ENCODE measurements around the gene SOBP.

SOBP gene

DNA sequence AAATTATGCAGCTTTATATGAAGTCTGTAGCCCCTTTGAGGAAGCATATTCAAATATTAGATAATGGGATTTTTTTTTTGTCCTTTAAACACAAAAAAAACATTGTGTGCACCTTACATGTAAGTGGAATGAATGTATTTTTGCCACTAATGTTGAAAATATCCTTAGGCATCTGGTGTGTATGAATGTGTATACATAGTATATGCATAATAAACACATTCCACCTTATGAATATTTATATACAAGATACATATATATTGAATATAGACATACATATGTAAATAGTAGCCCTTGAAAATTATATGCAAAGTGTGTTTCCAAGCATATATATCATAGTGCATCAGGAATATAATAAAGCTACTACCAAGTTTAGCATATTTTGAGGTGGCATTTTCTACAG is 94.8 kb downstream of the SOBP start:
- FAIRE-seq: no peak
- no peak for TF ChIP-seq POLR2A (IDR thresholded peaks at IDR 0.05; ENCODE audit: low read depth, low read length)

DNA sequence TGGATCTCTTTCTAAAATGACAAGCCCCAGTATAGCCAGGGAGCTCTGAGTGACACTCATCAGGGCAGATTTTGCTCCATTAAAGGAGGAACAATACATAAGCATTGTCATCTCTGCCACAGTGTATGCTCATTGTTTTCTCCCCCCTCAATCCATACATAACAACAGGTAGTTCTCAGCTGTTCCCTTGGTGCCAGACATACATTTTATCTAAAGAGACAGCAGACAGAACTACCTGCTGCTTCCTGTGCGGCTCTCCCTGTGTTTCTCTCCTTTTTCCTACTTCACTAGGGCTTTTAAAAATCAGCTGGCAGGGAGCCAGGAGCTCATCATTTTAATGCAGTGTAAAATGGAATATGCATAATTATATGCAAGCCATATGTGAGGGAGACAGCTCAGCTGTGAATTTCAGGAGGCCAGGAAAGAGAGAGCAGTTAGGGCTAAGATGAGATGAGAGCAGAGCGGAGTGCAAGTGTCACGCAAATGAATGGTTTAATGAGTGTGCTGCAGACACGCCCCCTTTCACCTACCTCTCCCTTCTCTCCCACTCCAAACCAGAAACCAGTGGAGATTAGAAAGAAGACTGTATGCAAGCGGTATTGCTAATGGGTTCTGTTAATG is 96.0 kb downstream of the SOBP start:
- FAIRE-seq (no peak), DNase-seq (ENCODE audit: insufficient read length, low spot score) (no peak)
- TF ChIP-seq POLR2A (IDR thresholded peaks at IDR 0.05; ENCODE audit: low read depth, low read length): no peak

More for the DNA sequence above, 94.8 kb downstream of the SOBP start:
- DNase-seq (ENCODE audit: insufficient read length, low spot score): no peak

DNA sequence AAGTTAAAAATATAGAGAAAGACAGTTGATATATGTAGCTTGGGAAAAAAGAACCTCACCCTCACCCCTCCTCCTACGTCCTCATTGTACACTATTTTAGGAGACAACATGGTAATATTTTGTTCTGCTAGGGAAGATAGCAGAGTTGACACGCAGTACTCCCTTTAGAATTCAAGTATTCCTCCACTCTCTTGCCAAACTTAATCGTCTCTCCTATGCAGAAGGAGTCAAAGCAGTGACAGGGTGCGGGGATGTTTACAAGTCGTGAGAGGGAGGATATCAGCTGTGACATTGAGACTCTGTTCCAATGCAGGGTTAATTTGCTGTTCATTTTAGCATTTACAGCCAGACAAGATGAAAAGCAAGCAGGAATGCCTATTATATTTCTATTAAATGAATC is 97.5 kb downstream of the SOBP start:
- DNase-seq (ENCODE audit: insufficient read length, low spot score) (no peak), FAIRE-seq (no peak)
- TF ChIP-seq POLR2A (IDR thresholded peaks at IDR 0.05; ENCODE audit: low read depth, low read length): no peak

DNA sequence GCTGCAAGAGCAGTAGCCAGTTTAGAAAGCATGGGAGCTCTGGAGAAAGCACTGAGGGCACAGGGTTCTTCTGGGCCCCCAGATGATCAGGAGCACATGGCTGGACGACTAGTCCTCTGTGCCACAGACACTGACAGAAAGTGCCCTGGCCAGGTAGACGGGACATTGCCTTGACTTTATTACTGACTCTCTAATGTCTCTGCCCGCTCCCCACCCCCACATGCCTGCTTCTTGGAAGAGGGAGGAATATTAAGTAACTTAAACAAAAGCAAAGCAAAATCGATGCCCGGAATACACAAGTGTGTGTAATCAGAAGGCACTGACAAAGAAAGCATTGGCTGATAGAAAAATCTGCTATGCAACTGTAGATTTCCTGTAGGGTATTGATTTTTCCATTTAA is 99.3 kb downstream of the SOBP start:
- DNase-seq (ENCODE audit: insufficient read length, low spot score) (no peak), FAIRE-seq (no peak)
- TF ChIP-seq POLR2A (IDR thresholded peaks at IDR 0.05; ENCODE audit: low read depth, low read length): no peak

DNA sequence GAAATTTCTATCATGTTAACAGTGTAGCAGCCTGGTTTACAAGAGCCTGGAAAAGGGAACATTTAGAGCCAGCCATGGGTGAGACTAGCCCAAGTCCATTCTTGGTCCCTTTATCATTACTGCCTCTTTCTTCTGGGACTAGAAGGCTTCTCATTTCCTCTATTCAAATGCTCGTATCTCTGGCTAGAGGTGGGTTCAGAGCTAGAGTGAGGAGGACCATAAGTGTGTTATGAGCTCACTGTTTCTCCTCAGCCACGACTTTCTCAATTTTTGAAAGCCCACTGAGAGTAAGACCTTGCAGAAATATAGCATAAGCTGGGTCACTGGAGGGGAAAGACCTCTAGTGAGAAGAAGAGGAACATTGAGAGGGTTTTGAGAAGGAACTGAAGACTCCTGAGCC is 100.0 kb downstream of the SOBP start:
- TF ChIP-seq POLR2A (IDR thresholded peaks at IDR 0.05; ENCODE audit: low read depth, low read length): no peak
- DNase-seq (ENCODE audit: insufficient read length, low spot score) (no peak), FAIRE-seq (no peak)

DNA sequence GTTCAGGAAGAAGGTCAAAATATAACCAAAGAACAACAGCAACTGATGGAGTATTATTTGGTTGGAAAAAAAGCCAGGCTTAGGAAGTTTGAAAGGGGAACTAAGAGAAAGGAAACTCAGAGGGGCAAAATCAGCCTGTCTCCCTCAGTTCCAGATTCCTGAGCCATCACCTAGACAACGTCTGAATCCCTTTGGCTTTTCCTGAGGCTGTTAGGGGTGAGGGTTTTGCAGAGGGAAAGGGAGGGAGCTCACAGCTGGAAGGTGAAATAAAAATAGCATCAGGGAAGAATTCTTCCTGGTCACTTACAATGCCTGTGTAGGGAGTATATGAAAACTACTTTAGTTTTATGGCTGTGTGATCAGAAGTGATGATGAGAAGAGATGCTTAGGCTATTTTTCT is 100.5 kb downstream of the SOBP start:
- TF ChIP-seq POLR2A (IDR thresholded peaks at IDR 0.05; ENCODE audit: low read depth, low read length): no peak
- FAIRE-seq (no peak), DNase-seq (ENCODE audit: insufficient read length, low spot score) (no peak)

DNA sequence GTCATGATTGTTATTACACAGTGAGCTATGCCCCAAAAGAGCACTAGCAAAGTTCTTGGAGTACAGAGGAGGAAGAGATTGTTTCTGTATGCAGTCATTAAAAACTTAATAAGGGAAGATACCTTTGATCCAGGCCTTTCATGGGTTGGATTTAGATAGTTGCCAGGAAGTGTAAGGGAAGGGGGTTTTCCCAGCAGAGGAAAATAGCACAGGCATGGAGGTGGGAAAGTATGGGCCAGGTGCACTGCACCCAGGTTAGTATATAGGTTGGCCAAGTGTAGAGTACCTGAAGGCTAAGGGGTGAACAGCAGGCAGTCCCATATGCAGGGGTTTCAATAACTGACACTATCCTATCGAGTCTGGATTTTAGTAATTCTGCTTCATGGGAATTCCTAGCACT is 101.4 kb downstream of the SOBP start:
- no peak for DNase-seq (ENCODE audit: insufficient read length, low spot score)
- no peak for FAIRE-seq
- no peak for TF ChIP-seq POLR2A (IDR thresholded peaks at IDR 0.05; ENCODE audit: low read depth, low read length)

DNA sequence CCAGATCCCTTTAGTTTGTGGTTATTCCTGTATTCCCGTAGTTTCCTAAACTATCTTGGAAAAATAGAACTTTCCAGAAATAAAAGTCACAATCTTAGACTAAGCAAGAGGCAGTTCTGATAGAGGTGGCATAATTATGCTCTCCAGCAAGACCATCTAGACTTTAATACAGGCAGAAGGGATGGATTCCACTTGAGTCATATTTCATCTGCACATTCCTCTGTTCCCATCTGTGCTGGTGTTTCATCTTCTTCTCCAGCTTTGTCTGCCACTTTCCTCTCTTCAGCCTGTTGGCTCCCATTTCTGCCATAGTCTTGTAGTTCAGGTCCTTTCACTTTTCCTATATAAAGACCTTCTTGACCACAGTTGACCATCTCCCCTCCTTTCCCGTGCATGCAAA is 102.9 kb downstream of the SOBP start:
- TF ChIP-seq POLR2A (IDR thresholded peaks at IDR 0.05; ENCODE audit: low read depth, low read length): no peak
- no peak for DNase-seq (ENCODE audit: insufficient read length, low spot score)
- FAIRE-seq: no peak

DNA sequence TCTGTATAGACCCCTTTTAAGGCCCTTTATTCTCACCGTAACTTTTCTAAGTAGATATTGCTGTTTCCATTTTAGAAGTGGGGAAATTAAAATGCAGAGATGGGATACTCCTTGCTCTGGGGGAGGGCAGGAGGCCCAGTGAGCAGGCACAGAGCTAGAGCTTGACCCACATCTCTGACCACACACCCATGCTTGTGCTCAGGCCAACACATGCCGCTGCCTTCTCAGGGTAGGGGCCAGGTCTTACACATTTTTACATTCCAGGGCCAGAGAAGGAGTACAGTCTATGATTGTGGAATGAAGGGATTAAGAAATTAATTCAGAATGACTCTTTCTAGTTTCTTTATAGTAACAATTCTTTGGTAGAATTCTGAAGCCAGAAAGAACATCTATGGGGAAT is 104.8 kb downstream of the SOBP start:
- no peak for FAIRE-seq
- TF ChIP-seq POLR2A (IDR thresholded peaks at IDR 0.05; ENCODE audit: low read depth, low read length): no peak
- DNase-seq (ENCODE audit: insufficient read length, low spot score): no peak

DNA sequence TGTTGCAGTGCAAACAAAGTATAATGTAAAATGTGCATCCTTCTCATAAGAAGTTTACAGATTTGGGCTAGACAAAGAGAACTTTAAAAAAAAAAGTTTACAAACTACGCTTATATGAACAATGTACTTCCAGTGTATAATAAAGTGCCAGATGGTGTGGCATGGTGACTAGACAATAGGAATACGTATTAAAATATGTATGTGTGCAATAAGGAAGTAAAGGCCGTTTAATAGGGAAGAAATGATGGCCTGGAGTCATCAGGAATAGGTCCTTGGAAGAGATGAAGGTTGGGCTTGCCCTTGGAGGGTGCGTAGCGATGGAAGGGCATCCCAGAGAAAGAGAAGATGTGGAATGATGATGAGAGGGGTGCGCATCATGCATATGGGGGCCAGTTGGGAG is 108.2 kb downstream of the SOBP start:
- no peak for FAIRE-seq
- no peak for DNase-seq (ENCODE audit: insufficient read length, low spot score)
- TF ChIP-seq POLR2A (IDR thresholded peaks at IDR 0.05; ENCODE audit: low read depth, low read length): no peak

DNA sequence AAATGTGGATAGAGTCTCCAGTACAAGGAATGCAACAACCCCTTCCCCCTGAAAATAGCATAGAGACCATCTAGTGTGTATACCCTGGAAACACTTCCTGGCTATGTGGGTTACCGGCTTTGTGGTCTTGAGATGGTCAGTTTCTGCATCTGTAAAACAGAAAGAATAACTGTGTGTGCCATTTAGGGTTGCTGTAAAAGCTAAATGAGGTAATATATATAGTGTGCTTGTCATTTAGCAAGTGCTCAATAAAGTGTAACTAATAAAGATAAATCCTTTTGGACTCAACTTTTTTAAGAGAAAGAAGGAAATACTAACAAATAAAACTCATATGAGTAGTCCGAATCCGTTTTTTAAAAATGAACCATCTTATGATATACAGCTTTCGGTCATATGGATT is 109.1 kb downstream of the SOBP start:
- TF ChIP-seq POLR2A (IDR thresholded peaks at IDR 0.05; ENCODE audit: low read depth, low read length): no peak
- no peak for FAIRE-seq
- no peak for DNase-seq (ENCODE audit: insufficient read length, low spot score)

DNA sequence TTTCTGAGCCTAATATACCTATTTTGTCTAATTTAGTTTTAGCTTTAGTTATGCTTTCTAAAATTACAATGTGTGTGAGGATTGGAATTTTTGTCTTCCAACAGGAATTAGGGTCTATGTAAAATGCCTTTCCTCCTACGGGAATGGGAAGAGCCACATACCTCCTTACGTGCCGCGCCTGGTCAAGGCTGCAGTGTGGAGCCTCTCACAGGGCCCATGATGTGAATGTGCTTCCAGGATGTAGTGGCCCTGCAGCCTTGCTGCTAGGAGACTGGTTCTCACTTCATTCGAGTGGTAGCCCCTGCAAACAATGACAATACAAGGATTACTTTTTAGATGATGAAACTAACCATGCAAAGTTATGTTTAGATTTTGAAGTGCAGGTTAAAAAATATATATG is 110.2 kb downstream of the SOBP start:
- no peak for TF ChIP-seq POLR2A (IDR thresholded peaks at IDR 0.05; ENCODE audit: low read depth, low read length)
- no peak for FAIRE-seq
- DNase-seq (ENCODE audit: insufficient read length, low spot score): no peak

DNA sequence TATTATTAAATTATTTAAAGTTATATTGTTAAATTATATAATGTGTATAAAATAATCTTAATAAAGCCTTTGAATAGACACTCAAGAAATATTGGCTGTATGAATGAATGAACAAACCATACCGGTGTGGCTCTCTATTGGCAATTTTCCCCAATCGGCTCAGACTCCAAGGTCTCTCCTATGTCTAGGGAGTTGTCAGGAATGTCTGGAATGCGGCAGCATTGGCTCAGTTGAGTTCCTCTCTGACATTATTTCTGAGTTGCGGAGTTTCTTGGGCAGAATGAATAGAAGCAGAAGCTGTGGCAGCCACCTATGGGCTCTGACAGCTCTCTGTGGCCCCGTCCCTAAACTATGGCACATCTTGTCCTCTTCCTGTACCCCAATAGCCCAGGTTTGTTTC is 111.0 kb downstream of the SOBP start:
- TF ChIP-seq POLR2A (IDR thresholded peaks at IDR 0.05; ENCODE audit: low read depth, low read length): no peak
- FAIRE-seq (no peak), DNase-seq (ENCODE audit: insufficient read length, low spot score) (peak; percentile 22)

DNA sequence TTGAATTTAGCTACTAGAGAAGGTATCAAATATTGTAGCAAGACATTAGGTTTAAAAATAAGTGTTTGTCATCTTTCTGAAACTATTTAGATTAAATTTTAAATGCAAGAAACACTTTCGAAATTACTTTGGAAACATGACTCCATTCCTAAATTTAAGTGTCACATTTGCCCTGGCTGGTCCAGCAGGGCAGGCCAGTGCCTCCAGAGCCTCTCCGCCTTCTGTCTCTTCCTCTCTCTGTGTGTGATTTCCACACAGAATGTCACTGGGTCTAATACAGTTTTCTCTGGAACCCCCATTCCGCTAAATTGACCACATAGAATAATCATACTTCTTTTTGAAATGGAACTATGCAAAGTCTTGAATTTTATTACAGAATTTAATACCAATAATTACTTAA is 111.5 kb downstream of the SOBP start:
- DNase-seq (ENCODE audit: insufficient read length, low spot score): no peak
- FAIRE-seq: no peak
- no peak for TF ChIP-seq POLR2A (IDR thresholded peaks at IDR 0.05; ENCODE audit: low read depth, low read length)

DNA sequence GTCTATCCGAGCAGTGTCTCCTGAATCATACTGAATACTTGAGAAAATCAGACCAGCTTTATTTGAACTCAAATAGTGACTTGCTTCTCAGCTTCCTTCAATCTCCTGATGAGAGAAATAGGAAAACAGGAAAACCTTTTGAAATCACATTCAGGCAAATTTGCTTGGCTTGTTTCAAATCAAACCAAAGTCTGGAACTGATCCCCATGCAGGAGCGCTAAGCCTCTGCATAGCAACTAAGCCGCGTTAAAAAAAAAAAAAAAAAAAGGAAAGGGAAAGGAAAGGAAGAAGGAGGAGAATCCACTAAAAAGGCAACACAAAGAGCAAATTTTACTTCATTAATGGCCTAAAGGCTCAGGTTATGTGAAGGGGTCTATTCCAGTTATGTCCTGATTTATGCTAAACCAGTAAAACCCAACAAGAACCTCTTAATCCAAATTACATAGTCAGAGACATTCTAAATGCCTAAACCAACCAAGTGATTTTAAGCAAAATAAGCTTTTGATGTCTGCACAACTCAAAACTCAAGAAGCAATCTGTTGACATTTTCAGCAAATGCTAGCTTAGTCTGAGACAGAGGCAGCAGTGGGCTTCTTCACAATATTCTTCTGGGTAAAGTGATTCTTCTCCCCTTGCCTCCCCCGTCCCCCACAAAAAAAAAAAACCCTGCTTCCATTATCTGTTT is 112.5 kb downstream of the SOBP start:
- DNase-seq (ENCODE audit: insufficient read length, low spot score): no peak
- FAIRE-seq: no peak
- no peak for TF ChIP-seq POLR2A (IDR thresholded peaks at IDR 0.05; ENCODE audit: low read depth, low read length)

All from H54 (cell line).